Astrocyte (in vitro differentiated cells and primary cell): ENCODE data around the gene RC3H2. TPM values are rescaled to one million over a fixed set of nuclear protein-coding genes. Genes with fewer than 3 reads are reported as not detected.

ENCODE experiments used
- DNase-seq: peaks from one replicate; pipeline ENCODE4 v3.0.0-alpha.2; 2010; ENCODE audit warnings: low read depth
- FAIRE-seq: peaks from 2 replicates; lab custom pipeline; 2011; peaks lifted over from hg19 to GRCh38; lab: Jason Lieb, UNC
- H2AFZ ChIP-seq: 2 replicates; pipeline ENCODE4 v1.6.0; 2012; ENCODE audit warnings: low read depth, low read length, inconsistent platforms
- H3K27ac ChIP-seq: 2 replicates; pipeline ENCODE4 v1.5.1; 2011; ENCODE audit warnings: low read depth, low read length, inconsistent platforms
- H3K27me3 ChIP-seq: 2 replicates; pipeline ENCODE4 v1.6.0; 2011; ENCODE audit warnings: low read length, inconsistent platforms; ENCODE audit not compliant: insufficient read depth
- H3K36me3 ChIP-seq: 2 replicates; pipeline ENCODE4 v1.5.1; 2011; ENCODE audit warnings: low read length, inconsistent platforms; ENCODE audit not compliant: insufficient read depth
- H3K4me1 ChIP-seq: 2 replicates; pipeline ENCODE4 v1.5.1; 2011; ENCODE audit warnings: low read length, inconsistent platforms; ENCODE audit not compliant: insufficient read depth
- H3K4me2 ChIP-seq: 2 replicates; pipeline ENCODE4 v1.6.0; 2012; ENCODE audit warnings: low read length, inconsistent platforms
- H3K4me3 ChIP-seq: 2 replicates; pipeline ENCODE4 v1.5.1; 2011; ENCODE audit warnings: low read depth, mild to moderate bottlenecking, low read length, inconsistent platforms; ENCODE audit not compliant: insufficient read depth
- H3K79me2 ChIP-seq: 2 replicates; pipeline ENCODE4 v1.6.0; 2012; ENCODE audit warnings: mild to moderate bottlenecking, low read length, inconsistent platforms; ENCODE audit not compliant: insufficient read depth
- H3K9ac ChIP-seq: 2 replicates; pipeline ENCODE4 v1.6.0; 2012; ENCODE audit warnings: mild to moderate bottlenecking, low read length, inconsistent platforms
- H3K9me3 ChIP-seq: 2 replicates; pipeline ENCODE4 v1.5.1; 2012; ENCODE audit warnings: low read depth, mild to moderate bottlenecking, low read length, inconsistent platforms; ENCODE audit not compliant: insufficient read depth
- H4K20me1 ChIP-seq: 2 replicates; pipeline ENCODE4 v1.6.0; 2012; ENCODE audit warnings: low read length, inconsistent platforms; ENCODE audit not compliant: insufficient read depth
- H3K27ac Mint-ChIP-seq: one replicate; pipeline ENCODE4 v1.8.0; 2021; ENCODE audit warnings: mild to moderate bottlenecking, mixed read lengths; ENCODE audit not compliant: unreplicated experiment
- H3K27me3 Mint-ChIP-seq: one replicate; pipeline ENCODE4 v1.8.0; 2021; ENCODE audit warnings: low read depth, mixed read lengths; ENCODE audit not compliant: unreplicated experiment
- H3K36me3 Mint-ChIP-seq: one replicate; pipeline ENCODE4 v1.8.0; 2021; ENCODE audit warnings: low read depth, mixed read lengths; ENCODE audit not compliant: unreplicated experiment
- H3K4me1 Mint-ChIP-seq: one replicate; pipeline ENCODE4 v1.8.0; 2021; ENCODE audit warnings: low read depth, mixed read lengths; ENCODE audit not compliant: unreplicated experiment
- H3K4me3 Mint-ChIP-seq: one replicate; pipeline ENCODE4 v1.8.0; 2021; ENCODE audit warnings: mild to moderate bottlenecking, moderate library complexity, mixed read lengths; ENCODE audit not compliant: unreplicated experiment
- H3K9me3 Mint-ChIP-seq: one replicate; pipeline ENCODE4 v1.8.0; 2021; ENCODE audit warnings: mild to moderate bottlenecking, mixed read lengths; ENCODE audit not compliant: unreplicated experiment
- CTCF ChIP-seq: IDR thresholded peaks from 2 replicates; pipeline ENCODE4 v1.5.1; 2011; ENCODE audit warnings: low read depth, mild to moderate bottlenecking, inconsistent platforms, low read length, moderate library complexity; ENCODE audit not compliant: insufficient read depth
- EZH2 ChIP-seq: IDR thresholded peaks from 2 replicates; pipeline ENCODE4 v1.6.1; 2012; ENCODE audit warnings: mild to moderate bottlenecking, low read length, inconsistent platforms; ENCODE audit not compliant: insufficient read depth
- total RNA-seq: library from RNA; stranded (reverse); gene quantifications from 2 replicates; pipeline ENCODE4 v1.2.1, GENCODE V29; 2021

Gene RC3H2
- total RNA-seq, 1 donor from 2014 or later = 69.0 TPM

- no peaks in the 10 kb centered on the region for H3K27me3 ChIP-seq
- H2AFZ ChIP-seq = no peak overlapping the region
- FAIRE-seq (no peak), DNase-seq (no peak)
- H3K4me3 ChIP-seq = no peak overlapping the region
- H3K4me2 ChIP-seq = no peak overlapping the region
- H3K4me3 Mint-ChIP-seq = no peak overlapping the region
- no peak overlapping the region for H3K9ac ChIP-seq
- TF ChIP-seq EZH2 = no peak
- no peak for TF ChIP-seq CTCF
- H3K27ac ChIP-seq = no peak overlapping the region
- H3K4me1 Mint-ChIP-seq = no peaks in the 10 kb centered on the region
- H3K79me2 ChIP-seq = peaks cover 10% of the 10 kb centered on the region
- no peaks in the 10 kb centered on the region for H4K20me1 ChIP-seq
- no peaks in the 10 kb centered on the region for H3K36me3 Mint-ChIP-seq
- no peaks in the 10 kb centered on the region for H3K27me3 Mint-ChIP-seq
- H3K27ac Mint-ChIP-seq = no peak overlapping the region
- H3K9me3 ChIP-seq = no peaks in the 10 kb centered on the region
- no peaks in the 10 kb centered on the region for H3K4me1 ChIP-seq
- no peaks in the 10 kb centered on the region for H3K9me3 Mint-ChIP-seq
- peaks cover 12% of the 10 kb centered on the region for H3K36me3 ChIP-seq
Measured at GRCh38 chr9:122866079-122866478, 39.1 kb downstream of the RC3H2 start.

GRCh38 chr9:122865300-122865699, 39.9 kb downstream of the RC3H2 start:
- no peaks in the 10 kb centered on the region for H3K9me3 ChIP-seq
- H3K4me1 ChIP-seq = peaks cover 2% of the 10 kb centered on the region
- H3K27me3 ChIP-seq = no peaks in the 10 kb centered on the region
- Mint-ChIP-seq H3K36me3 (no peaks in the 10 kb centered on the region), H3K27me3 (no peaks in the 10 kb centered on the region), H3K4me3 (no peak overlapping the region), H3K9me3 (no peaks in the 10 kb centered on the region), H3K4me1 (no peaks in the 10 kb centered on the region), H3K27ac (no peak overlapping the region)
- H3K36me3 ChIP-seq = peaks cover 10% of the 10 kb centered on the region
- H3K4me3 ChIP-seq = no peak overlapping the region
- TF ChIP-seq EZH2 (no peak), CTCF (no peak)
- no peak overlapping the region for H2AFZ ChIP-seq
- DNase-seq = no peak
- no peak overlapping the region for H3K4me2 ChIP-seq
- H3K27ac ChIP-seq = no peak overlapping the region
- no peak overlapping the region for H3K9ac ChIP-seq
- H4K20me1 ChIP-seq = no peaks in the 10 kb centered on the region
- FAIRE-seq = no peak
- peaks cover 3% of the 10 kb centered on the region for H3K79me2 ChIP-seq

- Mint-ChIP-seq H3K27ac (no peak overlapping the region), H3K27me3 (no peaks in the 10 kb centered on the region), H3K9me3 (no peaks in the 10 kb centered on the region), H3K4me1 (no peaks in the 10 kb centered on the region), H3K36me3 (peaks cover 10% of the 10 kb centered on the region), H3K4me3 (no peak overlapping the region)
- no peak overlapping the region for H3K27ac ChIP-seq
- DNase-seq = no peak
- H4K20me1 ChIP-seq = no peaks in the 10 kb centered on the region
- TF ChIP-seq CTCF (no peak), EZH2 (no peak)
- no peak overlapping the region for H3K4me3 ChIP-seq
- FAIRE-seq = no peak
- no peaks in the 10 kb centered on the region for H3K9me3 ChIP-seq
- H2AFZ ChIP-seq = no peak overlapping the region
- peaks cover 20% of the 10 kb centered on the region for H3K36me3 ChIP-seq
- H3K27me3 ChIP-seq = no peaks in the 10 kb centered on the region
- no peak overlapping the region for H3K9ac ChIP-seq
- peaks cover 3% of the 10 kb centered on the region for H3K79me2 ChIP-seq
- H3K4me2 ChIP-seq = no peak overlapping the region
- peaks cover 3% of the 10 kb centered on the region for H3K4me1 ChIP-seq
Measured at GRCh38 chr9:122863407-122863806, 41.8 kb downstream of the RC3H2 start.
